Measurements from ENCODE around the gene CCL3.

GRCh38 chr17:36127911-36128310 lies 38.0 kb upstream of the CCL3 start:
- no peak for TF ChIP-seq CTCF (conservative IDR thresholded peaks at IDR 0.05; ENCODE audit: low read depth, low read length)
- TF ChIP-seq EZH2phosphoT487 (IDR thresholded peaks at IDR 0.05; ENCODE audit: borderline replicate concordance, low read length) = no peak

Measured in PC-3 (cell line).